Ascending aorta (tissue), 2 donors: ENCODE results near the gene WWC2. TPM values are rescaled to one million over a fixed set of nuclear protein-coding genes. Genes with fewer than 3 reads are reported as not detected.

Experiments used
- DNase-seq, 2 donors: peaks; one replicate each; pipeline ENCODE4 v3.0.0-alpha.2; 2019; ENCODE audit warnings: low spot score in 2 of 2
- H3K27ac ChIP-seq, 2 donors: fragments of 200-600 bp; sonication (generic); one replicate each; pipeline ENCODE4 v1.5.1; 2016 to 2017; ENCODE audit warnings: mild to moderate bottlenecking in 1 of 2
- H3K27me3 ChIP-seq: fragments of 200-600 bp; sonication (generic); one replicate; pipeline ENCODE4 v1.5.1; 2017
- H3K36me3 ChIP-seq, 2 donors: fragments of 200-600 bp; sonication (generic); one replicate each; pipeline ENCODE4 v1.5.1; 2016
- H3K4me1 ChIP-seq, 2 donors: fragments of 200-600 bp; sonication (generic); one replicate each; pipeline ENCODE4 v1.5.1; 2016 to 2017; ENCODE audit warnings: mild to moderate bottlenecking in 1 of 2
- H3K4me3 ChIP-seq, 2 donors: fragments of 200-600 bp; sonication (generic); one replicate each; pipeline ENCODE4 v1.5.1; 2016 to 2017; ENCODE audit warnings: mild to moderate bottlenecking in 1 of 2
- H3K9me3 ChIP-seq, 2 donors: fragments of 200-600 bp; sonication (generic); one replicate each; pipeline ENCODE4 v1.5.1; 2016
- CTCF ChIP-seq, 3 experiments: fragments of 200-600 bp in 2 of 3; fragments of 450-650 bp in 1 of 3; sonication (generic) in 2 of 3; IDR thresholded peaks; one replicate each; pipeline ENCODE4 v1.5.1; 2016 to 2019; ENCODE audit warnings: antibody characterized with exemption in 3 of 3, mild to moderate bottlenecking in 1 of 3, moderate library complexity in 1 of 3
- intact Hi-C: fragments of 100-400 bp; cut with DNase I; formaldehyde crosslinking; loops from one replicate; pipeline ENCODE4 v1.15.1; 2023
- total RNA-seq: library from RNA; depleted of rRNA; stranded (reverse); fragments of >200 nt; gene quantifications from one replicate; pipeline ENCODE4 v1.1.0, GENCODE V29; 2016

WWC2 gene
- 3.8 TPM for total RNA-seq

- no peaks in the 10 kb centered on the region for H3K27me3 ChIP-seq
- peaks cover 0 to 10% of the 10 kb centered on the region in 2 donors for H3K4me1 ChIP-seq
- intact Hi-C loops, result loop anchor here (1.0 to 10.0 kb wide), 7 partner anchors 19 to 1373 kb away; partner anchors contain the start of genes CDKN2AIP, DCTD, ING2 and IRF2
- peak in 1 of 3 experiments; percentile 26 for TF ChIP-seq CTCF (IDR thresholded peaks at IDR 0.05)
- peak within 1 kb of the TSS; percentile 94 to 98 for H3K27ac ChIP-seq
- no peaks in the 10 kb centered on the region for H3K36me3 ChIP-seq
- H3K9me3 ChIP-seq, result no peaks in the 10 kb centered on the region
- peak; percentile 22 to 94 for DNase-seq
- peak within 1 kb of the TSS; percentile 79 to 98 for H3K4me3 ChIP-seq
Observed at GRCh38 chr4:183098723-183099536, at the start of gene WWC2. WWC2 (plus strand) TSS chr4:183099257; CDS start chr4:183099492, 235 bp downstream.

DNA sequence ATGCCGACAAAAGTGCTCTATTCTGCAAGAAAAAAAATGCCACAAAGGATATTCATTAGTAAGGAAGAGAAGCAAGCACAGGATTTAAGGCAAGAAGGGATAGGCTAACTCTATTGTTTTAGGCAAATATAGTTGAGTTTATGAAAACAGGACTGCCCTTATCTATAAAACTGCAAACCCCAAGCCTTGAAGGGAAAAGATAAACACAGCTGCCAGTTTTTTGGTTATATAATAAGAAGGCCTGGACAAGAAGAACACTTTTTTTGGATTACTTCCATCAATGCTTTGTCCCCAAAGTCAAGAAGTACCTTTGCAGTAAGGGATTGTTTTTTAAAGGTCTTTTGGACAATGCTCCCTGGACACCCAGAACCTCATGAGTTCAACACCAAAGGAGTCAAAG, 45.4 kb upstream of the WWC2 start:
- Histone ChIP-seq H3K27ac (no peak overlapping the region), H3K4me1 (no peaks in the 10 kb centered on the region), H3K4me3 (no peak overlapping the region), H3K36me3 (no peaks in the 10 kb centered on the region), H3K9me3 (no peaks in the 10 kb centered on the region), H3K27me3 (no peaks in the 10 kb centered on the region)
- TF ChIP-seq CTCF (IDR thresholded peaks at IDR 0.05), result no peak
- intact Hi-C loops, result no loop called here
- no peak for DNase-seq

- no peak overlapping the region for H3K27ac ChIP-seq
- intact Hi-C loops, result no loop called here
- H3K4me3 ChIP-seq, result no peak overlapping the region
- TF ChIP-seq CTCF (IDR thresholded peaks at IDR 0.05), result no peak
- H3K36me3 ChIP-seq, result no peaks in the 10 kb centered on the region
- H3K27me3 ChIP-seq, result no peaks in the 10 kb centered on the region
- DNase-seq, result no peak
- no peaks in the 10 kb centered on the region for H3K4me1 ChIP-seq
- no peaks in the 10 kb centered on the region for H3K9me3 ChIP-seq
Observed at GRCh38 chr4:183057255-183057654, 41.8 kb upstream of the WWC2 start.

DNA sequence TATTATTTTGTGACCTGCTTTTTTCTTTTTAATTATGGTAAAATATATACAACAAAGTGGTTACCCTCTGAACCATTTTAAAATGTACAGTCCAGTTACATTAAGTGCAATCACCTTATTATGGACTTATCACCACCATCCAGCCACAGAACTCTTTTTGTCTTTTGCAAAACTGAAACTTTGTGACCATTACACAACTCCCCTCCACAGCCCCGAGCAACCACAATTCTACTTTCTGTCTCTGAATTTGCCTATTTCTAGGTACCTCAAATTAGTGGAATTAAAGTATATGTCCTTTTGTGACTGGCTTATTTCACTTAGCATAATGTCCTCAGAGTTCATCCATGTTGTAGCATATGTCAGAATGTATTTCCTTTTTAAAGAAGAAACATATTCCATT, 39.3 kb upstream of the WWC2 start:
- intact Hi-C loops, result no loop called here
- TF ChIP-seq CTCF (IDR thresholded peaks at IDR 0.05), result no peak
- H3K9me3 ChIP-seq, result no peaks in the 10 kb centered on the region
- H3K36me3 ChIP-seq, result no peaks in the 10 kb centered on the region
- H3K4me3 ChIP-seq, result no peak overlapping the region
- H3K27me3 ChIP-seq, result no peaks in the 10 kb centered on the region
- no peak overlapping the region for H3K27ac ChIP-seq
- H3K4me1 ChIP-seq, result no peaks in the 10 kb centered on the region
- no peak for DNase-seq

DNA sequence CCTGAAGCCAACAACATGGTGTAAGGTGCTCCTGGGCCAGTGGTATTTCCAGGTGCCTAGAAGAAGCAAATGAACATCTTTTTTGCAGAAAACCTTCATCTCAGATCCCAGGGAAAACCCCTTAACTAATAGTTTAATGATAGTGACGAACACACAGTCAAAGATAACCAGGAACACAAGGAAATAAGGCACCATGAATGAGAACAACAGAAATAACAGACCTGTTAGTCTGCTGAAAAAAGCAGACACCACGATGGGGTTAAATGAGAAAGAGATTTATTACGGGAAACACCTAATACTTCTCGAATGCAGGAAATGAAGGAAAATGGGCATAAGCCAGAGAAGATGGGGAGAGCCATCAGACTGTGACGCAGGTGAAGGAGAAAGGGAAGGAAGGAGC, 30.6 kb upstream of the WWC2 start:
- intact Hi-C loops, result no loop called here
- Histone ChIP-seq H3K9me3 (no peaks in the 10 kb centered on the region), H3K27me3 (no peaks in the 10 kb centered on the region), H3K27ac (no peak overlapping the region), H3K4me3 (no peak overlapping the region), H3K4me1 (no peaks in the 10 kb centered on the region), H3K36me3 (no peaks in the 10 kb centered on the region)
- no peak for TF ChIP-seq CTCF (IDR thresholded peaks at IDR 0.05)
- DNase-seq, result no peak
